HG03025 (cell line): ENCODE results near the gene PTPN1.
"Not testable (repeated sequence)": the region's sequence is repeated elsewhere in the genome, so short reads cannot be mapped to it uniquely, and the experiment has no call there.

ENCODE experiments used
- ATAC-seq: cut with Tn5 transposase; IDR thresholded peaks from one replicate; pipeline ENCODE4 v1.9.1; 2021; ENCODE audit warnings: mild to moderate bottlenecking, moderate library complexity; ENCODE audit not compliant: unreplicated experiment, low FRiP score

Gene PTPN1

DNA sequence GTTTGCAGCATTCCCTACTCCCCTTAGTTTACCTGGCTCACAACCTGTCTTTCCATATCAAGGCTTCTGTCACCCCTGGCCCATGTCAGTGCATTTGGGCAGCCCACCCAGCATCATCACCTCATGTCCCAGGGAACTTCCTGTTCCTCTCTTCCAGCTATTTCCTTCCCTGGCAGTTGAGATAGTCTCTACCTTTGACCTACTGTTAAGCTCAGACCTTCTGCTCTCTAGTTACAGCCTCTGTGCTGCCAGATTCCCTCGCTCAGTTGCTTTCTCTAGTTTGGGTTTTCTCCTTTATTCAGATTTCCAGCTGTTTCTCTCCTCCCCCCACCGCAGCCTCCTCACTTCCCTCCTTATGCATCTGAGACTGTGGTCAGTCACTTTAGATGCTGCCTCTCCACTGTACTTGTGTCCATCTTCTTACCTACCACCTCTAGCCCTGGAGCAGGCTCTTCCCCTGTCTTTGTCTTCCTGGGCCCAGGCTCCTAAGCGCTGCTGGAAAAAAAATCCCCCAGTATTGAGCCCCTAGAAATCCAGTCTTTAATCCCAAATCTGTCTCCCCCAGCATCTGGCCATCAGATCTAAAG lies 16.3 kb downstream of the PTPN1 start:
- ATAC-seq: no peak

DNA sequence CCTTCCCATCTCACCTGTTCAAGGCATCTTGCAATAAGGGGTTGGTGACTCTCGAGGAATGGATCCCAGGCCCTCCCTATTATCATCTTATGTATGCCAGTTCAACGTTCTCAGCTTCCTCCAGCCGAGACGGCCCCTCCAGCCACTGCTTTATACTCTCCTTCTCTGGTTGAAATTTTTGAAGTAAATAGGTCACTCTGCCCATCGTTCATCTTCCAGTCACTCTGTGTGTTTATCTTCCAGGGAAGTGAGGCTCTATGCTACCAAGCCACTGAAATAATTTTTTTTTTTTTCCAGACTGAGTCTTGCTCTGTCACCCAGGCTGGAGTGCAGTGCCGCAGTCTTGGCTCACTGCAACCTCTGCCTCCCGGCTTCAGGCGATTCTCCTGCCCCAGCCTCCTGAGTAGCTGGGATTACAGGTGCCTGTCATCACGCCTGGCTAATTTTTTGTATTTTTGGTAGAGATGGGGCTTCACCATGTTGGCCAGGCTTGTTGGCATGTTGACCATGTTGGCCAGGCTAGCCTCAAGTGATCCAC lies 17.0 kb downstream of the PTPN1 start:
- ATAC-seq: no peak

DNA sequence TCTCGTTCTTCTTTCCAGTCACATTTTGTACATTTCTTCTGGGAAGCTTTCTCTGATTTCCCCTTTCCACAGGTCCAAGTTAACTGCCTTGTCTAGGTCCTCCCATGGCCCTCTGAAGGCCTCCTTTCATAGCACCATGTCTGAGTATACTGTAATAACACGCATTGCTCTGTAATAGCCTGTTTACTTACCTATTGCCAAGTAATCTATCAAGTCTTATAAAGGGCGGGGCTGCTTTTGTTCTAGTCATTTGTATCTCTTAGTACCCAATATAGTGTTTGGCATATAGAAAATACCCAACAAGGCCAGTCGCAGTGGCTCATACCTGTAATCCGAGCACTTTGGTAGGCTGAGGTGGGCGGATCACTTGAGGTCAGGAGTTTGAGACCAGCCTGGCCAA lies 17.9 kb downstream of the PTPN1 start:
- no peak for ATAC-seq

DNA sequence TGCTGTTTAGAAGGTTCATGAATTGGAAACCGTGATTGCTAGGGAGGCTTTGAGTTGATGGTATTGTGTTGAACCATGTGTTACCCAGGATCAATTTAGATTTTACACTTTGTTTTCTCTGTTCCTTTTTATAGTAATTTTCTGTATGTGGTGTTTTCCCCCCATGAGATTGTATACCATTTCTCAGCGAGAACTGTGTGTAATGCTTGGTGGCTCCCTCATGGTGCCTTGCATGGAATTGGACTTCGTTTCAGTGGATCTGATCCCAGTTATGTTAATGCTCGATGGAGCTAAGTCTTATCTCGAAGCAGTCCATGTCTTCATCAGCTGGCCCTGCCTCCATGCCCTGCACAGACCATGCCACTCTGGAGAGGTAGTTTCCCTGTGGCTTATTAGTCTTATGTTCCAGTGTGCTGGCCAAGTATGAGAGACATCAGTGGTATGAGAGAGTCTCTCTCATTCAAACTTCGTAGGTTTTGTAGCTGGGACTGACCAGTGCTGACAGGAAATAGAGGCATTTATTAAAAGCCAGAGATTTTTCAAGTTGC lies 18.7 kb downstream of the PTPN1 start:
- ATAC-seq: no peak

DNA sequence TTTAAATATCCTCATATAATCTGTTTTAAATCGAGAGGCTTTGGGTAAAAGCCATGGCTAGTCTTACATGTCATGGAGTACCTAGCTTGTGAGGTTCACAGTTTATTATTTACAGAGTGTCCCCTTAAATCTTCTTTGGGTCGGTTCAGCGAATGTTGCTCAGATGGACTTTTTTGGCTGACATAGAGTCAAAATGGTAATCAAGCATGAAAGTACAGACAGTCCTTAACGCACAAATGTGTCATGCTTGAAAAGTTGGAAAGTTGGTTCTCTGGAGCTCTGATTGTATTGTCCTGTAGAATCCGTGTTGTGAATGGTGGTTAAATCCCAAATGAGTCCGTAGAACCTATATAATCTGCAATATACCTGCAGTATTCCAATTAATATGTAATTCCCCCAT lies 22.0 kb downstream of the PTPN1 start:
- ATAC-seq: no peak

DNA sequence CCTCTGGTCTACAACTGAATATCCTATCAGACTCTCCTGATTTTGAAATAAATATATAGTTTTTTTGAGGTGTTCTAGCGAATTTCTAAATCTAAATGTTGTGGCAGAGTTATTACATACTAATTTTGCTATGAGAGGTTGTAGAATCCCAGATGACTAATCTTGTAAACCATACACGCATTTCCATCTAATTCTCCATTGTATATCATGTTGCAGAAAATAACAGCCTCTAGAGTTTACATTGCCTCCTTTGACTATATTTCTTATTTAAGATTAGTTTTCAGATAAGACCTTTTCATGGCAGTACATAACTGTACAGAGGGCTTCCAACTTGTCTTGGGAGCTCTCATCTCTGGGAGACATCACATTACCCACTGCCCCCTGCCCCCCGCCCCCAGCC lies 22.9 kb downstream of the PTPN1 start:
- no peak for ATAC-seq

DNA sequence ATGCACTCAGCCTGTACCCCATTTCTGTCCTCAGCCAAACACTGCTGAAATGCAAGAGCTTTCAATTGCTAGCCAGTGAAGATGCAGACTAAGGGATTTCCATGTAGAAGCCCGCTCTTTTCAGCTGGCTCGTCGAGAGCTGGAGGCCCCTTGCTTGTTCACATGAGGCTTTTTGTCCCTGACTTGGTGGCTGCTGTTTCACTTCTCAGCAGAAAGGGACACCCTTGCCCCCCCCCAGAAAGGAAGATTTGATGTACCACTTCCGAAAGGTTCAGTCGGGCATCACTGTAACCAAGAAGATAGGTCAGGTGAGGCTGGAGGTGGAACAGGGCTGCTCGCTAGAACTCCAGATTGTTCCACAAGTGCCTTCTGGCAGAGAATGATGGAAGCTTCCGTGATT lies 23.3 kb downstream of the PTPN1 start:
- ATAC-seq: no peak

DNA sequence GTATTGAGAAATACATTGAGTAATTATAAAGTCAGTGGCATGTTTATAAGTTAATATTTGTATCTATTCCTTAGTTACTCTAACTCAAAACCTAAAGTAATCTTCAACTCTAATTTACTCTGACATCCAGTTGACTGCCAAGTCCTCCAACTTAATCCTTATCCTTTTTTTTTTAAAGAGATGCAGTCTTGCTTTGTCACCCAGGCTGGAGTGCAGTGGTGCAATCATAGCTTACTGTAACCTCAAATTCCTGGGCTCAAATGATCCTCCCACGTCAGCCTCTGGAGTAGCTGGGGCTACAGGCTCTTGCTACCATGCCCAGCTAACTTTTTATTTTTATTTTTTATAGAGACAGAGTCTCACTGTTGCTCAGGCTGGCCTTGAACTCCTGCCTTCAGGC lies 24.4 kb downstream of the PTPN1 start:
- ATAC-seq: no peak

DNA sequence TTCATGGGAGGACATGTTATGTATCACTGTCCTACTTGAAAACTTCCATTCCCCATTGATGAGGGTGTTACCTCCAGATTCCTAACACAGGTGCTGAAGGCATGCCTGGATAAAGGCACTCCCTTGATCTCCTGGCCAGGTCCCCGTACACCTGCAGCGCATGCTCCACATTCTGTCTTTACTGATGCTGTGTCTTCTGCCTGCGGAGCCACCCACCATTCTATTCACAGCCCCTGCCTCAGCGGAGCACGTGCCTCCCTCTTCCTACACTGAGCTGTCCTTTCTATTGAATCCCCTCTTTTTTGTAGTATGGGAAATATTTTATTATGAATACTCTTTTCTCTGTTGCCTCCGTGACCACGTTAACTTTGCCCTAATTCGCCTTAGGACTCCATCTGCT lies 25.0 kb downstream of the PTPN1 start:
- no peak for ATAC-seq

DNA sequence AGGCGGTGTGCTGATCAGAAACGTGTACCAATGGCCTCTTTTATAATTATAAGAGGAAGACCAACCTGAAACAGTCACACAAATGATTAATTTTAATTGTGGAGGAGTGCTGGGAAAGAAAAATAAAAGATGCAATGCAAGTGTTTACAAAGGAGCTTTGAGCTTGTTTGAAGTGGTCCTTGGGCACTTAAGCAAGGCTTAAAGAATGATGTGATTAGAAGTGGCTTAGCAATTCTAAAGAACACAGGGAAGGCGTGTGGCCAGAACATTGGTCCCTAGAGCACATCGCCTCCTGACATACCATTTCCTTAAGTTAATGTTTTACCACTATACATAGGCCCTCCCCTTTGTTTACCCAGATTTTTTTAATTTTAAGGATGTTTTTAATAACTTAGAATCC lies 26.1 kb downstream of the PTPN1 start:
- no peak for ATAC-seq

DNA sequence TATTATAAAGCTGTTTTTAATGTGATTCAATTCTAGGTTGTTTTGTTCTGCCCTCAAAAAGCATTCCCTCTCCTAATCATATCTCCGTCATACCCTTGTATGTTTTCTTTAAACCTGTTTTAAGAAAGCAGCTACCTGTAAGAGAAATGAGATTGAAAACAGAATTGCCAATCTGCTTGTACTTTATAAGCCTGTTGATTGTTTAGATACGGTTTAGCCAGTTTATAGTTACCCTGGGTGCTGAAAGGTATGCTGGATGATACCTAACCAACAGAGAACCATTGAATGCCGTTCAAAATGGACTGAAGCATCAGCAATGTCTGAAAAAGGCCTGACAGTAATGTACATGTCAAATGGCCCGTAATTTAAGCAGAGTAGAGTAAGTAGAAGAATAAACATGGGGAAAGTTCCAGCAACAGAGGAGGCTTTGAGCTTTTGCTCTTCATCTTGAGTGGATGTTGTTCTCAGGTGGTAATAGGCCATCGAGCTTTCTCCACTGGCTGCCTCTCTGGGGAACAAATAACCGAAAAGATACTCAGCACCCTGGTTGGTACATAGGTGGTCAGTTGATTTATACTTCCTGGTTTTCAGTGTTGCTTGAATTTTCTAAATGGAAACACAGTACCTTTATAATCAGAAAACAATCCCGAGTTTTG lies 27.5 kb downstream of the PTPN1 start:
- no peak for ATAC-seq

DNA sequence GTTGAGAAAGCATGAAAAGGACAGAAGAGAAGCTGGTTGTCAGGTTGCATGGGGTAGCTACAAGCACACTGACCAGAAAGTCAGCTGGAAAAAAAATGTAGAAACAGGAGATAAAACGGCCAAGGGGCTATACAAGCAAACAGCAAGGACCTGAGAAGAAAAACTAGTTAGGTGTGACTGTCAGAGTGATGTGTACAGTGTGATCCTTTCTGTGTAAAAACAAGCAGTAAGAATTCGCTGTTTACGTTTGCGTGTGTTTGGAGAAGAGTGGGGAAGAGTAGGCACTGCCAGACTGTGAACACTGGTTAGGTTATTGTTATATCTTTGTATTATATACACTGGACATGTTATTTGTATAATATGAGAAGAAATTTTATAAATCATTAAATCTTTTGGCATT lies 28.1 kb downstream of the PTPN1 start:
- ATAC-seq: no peak

DNA sequence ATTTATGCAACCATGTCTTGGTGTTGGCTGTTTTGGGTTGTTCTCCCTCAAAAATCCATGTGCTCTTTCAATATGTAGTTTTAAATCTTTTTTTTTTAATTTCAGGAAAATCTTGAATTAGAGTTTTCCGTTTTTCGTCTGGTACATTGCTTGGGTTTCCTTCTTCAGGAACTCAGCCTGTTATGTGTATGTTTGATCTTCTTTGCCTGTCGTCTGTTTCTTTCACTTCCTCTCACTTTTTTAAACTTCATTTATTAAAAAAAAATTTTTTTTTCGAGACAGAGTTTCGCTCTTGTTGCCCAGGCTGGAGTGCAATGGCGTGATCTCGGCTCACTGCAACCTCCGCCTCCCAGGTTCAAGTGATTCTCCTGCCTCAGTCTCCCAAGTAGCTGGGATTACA lies 29.6 kb downstream of the PTPN1 start:
- ATAC-seq: not testable (repeated sequence)

DNA sequence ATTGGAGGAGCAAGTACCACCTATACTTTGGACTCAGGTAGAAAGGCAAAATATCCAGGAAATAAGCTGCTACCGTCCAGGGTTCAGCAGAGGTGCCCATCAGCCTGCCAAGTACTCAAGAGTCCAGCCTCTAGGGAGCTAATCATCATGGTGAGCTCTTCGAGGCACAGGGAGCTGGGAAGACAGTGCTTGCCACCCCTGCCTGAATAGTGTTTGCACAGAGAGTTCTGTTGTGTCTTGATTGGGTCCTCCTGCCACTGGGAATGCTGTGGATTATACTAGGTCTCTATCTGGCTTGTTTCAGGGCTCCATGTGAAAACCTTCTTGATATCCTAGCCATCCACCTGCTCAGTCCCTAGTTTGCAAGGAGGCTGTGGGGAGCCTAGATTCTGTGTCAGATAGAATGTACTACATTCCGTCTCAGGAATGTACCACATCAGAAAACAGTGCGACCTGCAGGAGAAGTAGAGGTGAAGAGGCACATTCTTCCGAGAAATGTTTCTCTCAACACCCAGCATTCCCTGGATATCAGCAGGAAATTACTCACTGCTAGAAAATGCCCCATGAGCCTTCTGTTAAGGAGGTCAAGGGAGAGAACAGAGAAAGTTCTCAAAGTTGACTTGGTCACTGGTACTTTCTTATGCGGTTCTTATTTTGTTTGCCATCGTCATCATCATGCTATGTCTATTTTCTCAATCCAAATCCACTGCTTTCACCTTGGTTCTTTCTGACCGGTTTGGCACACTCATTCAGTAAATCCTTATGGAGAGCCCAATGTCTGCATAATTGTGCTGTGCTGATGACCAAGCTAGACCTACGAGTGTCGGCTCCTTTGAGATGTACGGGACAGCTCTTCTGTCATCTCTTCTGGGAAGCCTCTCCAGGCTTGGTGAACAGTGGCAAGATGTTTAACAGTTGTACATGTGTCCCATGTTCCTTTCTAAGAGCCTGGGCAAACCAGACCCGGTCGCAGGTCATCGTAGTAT lies 30.7 kb downstream of the PTPN1 start:
- no peak for ATAC-seq

DNA sequence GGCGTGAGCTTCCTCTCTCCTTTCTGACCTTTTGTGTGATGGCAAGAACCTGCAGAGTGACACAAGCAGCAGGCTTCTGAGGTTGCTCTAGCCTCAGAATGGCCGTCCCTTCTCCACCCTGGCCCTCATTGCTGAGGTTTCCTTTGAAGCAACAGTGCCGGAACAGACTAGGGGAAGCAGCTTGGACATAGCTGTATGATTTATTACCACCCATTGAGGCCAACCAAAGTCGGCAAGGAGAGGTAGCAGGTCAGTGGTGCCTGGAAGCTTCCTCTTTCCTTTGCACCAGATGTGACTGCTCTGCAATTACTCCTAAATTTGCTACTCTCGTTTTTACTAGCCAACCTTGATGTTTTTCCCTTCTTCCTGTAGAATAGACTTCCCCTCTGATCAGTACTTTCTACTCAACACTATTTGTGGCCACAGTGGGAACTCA lies 31.4 kb downstream of the PTPN1 start:
- no peak for ATAC-seq

DNA sequence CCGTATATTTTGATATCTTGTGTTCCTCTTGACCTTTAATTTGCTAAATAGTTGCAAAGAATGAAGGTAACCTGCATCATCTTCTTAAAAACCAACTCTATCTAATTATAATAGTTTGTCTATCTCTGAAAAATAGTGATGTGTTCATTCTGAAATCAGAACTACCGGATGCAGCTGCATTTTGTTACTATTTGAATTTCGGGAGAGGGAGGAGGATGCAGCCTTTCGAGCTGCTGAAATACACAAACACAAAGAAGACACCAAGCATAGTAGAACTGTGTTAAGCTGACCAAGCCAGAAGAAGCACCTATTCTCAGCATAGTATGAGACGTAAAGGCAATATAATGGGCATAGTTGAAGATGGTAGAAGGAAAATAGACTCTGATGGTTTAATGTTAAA lies 33.1 kb downstream of the PTPN1 start:
- ATAC-seq: no peak

DNA sequence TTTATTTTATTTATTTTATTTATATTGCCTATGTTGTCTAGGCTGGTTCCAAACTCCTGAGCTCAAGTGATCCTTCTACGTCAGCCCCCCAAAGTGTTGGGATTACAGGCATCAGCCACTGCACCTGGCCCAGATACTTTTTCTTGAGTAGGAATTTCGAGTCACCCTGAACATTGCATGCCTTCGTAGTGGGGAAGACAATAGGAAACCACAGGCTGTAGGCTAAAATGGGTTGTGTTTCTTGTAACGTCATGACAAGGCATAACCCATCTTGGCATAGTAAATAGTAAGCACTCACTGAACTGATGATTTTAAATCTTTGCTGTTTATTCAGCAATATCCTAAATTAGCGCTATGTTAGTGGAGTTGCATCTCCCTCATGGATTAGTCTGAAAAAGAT lies 34.9 kb downstream of the PTPN1 start:
- ATAC-seq: no peak

DNA sequence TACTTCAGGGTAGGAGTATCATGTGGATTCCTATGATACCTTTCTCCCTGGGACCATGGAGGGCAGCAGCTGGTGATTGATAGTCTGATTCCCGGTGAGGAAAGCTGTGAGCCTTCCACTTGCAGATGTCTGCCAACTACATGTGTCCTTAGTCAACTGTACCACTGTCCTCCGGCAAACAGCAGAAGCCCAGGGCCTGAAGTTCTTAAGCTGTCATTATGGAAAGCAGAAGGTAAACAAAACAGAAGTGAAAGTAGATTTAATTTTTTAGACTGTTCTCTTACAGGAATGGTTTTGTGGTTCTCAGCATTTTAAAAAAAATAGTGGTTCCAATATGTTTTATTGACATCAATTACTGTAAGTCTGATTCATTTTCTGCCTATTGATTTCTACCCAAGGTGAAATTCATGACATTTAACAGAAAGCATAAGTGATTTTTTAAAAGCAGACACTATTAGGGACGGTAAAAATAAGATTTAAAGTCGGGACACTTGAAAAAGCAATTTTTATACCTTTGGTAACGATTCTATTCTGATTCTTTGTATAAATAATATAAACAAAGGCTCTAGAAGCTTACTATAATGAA lies 36.6 kb downstream of the PTPN1 start:
- no peak for ATAC-seq

DNA sequence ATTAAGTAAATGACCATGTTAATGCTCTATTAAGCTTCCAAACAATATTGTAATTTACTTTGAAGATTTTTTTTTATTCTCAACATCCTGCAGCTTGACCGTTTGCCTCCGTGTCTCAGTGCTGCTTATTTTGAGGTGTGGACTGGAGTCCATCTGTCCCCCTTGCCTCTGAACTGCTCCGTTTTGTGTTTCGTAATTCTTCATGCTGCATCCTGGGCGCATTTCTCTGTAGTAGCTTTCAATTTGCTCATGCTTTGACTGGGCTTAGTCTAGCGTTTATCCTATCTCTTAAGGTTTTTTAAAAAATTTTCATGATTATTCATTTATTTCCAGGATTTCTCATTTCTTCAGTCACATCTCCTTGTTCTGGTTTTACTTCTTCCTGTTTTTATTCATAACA lies 37.8 kb downstream of the PTPN1 start:
- no peak for ATAC-seq

DNA sequence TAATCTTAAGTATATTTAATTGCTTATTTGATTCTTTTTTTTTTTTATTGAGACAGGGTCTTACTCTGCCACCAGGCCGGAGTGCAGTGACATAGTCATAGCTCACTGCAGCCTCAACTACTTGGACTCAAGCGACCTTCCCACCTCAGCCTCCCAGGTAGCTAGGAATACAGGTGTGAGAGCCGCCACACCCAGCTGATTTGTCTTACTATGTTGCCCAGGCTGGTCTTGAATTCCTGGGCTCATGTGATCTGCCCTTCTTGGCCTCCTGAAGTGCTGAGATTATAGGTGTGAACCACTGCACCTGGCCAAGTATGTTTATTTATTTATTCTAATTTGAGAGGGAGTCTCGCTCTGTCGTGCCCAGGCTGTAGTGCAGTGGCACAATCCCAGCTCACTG lies 38.2 kb downstream of the PTPN1 start:
- no peak for ATAC-seq

DNA sequence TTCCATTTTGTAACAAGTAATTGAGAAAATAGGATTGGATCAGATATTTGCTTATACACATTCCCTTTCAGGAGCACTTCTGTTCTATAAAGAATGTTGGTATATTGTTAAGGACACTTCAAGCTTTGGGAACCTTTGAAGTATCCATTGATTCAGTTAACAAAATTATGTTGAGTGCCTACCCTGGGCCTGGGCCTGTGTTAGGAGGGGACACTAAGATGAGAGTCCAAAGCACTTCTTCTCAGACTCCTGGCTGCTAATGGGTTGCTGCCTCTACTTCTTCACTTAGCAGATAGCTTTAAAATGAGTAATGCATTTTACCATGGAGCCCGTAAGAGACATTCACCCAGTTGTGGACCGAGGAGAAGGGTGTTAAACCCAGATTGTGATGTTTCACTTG lies 40.3 kb downstream of the PTPN1 start:
- no peak for ATAC-seq
